ENCODE results near the gene C4orf46.
A peak's percentile ranks its signal among the peaks of the same experiment; 100 is the strongest.

C4orf46 gene

GRCh38 chr4:158670975-158671664 is 567 bp downstream of the C4orf46 start:
- H3K4me3 ChIP-seq (ENCODE audit: low read depth, low read length): peak overlapping the region; percentile 96
- no peak for TF ChIP-seq CTCF (IDR thresholded peaks at IDR 0.05; ENCODE audit: low read depth, low read length)
- peak; percentile 78 for TF ChIP-seq MAX (IDR thresholded peaks at IDR 0.05; ENCODE audit: low read depth, low read length)
- TF ChIP-seq POLR2A (IDR thresholded peaks at IDR 0.05; ENCODE audit: extremely low read depth, insufficient read length): no peak
- TF ChIP-seq MYC (IDR thresholded peaks at IDR 0.05; ENCODE audit: low read depth, low read length): 0 out of 2 replicates have a peak, but pooled peaks have one; percentile 30
- DNase-seq (ENCODE audit: low read depth): peak; percentile 67

- no peak for TF ChIP-seq CTCF (IDR thresholded peaks at IDR 0.05; ENCODE audit: low read depth, low read length)
- TF ChIP-seq MAX (IDR thresholded peaks at IDR 0.05; ENCODE audit: low read depth, low read length): no peak
- no peak for TF ChIP-seq MYC (IDR thresholded peaks at IDR 0.05; ENCODE audit: low read depth, low read length)
- no peak for TF ChIP-seq POLR2A (IDR thresholded peaks at IDR 0.05; ENCODE audit: extremely low read depth, insufficient read length)
- no peak for DNase-seq (ENCODE audit: low read depth)
- H3K4me3 ChIP-seq (ENCODE audit: low read depth, low read length): peak overlapping the region; percentile 26
These were observed 2.4 kb downstream of the C4orf46 start for GRCh38 chr4:158669310-158669709.

GRCh38 chr4:158667651-158668198 is 4.0 kb downstream of the C4orf46 start:
- H3K4me3 ChIP-seq (ENCODE audit: low read depth, low read length): no peak overlapping the region
- DNase-seq (ENCODE audit: low read depth): peak; percentile 74
- TF ChIP-seq MYC (IDR thresholded peaks at IDR 0.05; ENCODE audit: low read depth, low read length) (no peak), MAX (IDR thresholded peaks at IDR 0.05; ENCODE audit: low read depth, low read length) (no peak), CTCF (IDR thresholded peaks at IDR 0.05; ENCODE audit: low read depth, low read length) (peak; percentile 74), POLR2A (IDR thresholded peaks at IDR 0.05; ENCODE audit: extremely low read depth, insufficient read length) (no peak)

GRCh38 chr4:158666892-158667291 is 4.8 kb downstream of the C4orf46 start:
- H3K4me3 ChIP-seq (ENCODE audit: low read depth, low read length): no peak overlapping the region
- no peak for DNase-seq (ENCODE audit: low read depth)
- TF ChIP-seq MAX (IDR thresholded peaks at IDR 0.05; ENCODE audit: low read depth, low read length) (no peak), POLR2A (IDR thresholded peaks at IDR 0.05; ENCODE audit: extremely low read depth, insufficient read length) (no peak), CTCF (IDR thresholded peaks at IDR 0.05; ENCODE audit: low read depth, low read length) (no peak), MYC (IDR thresholded peaks at IDR 0.05; ENCODE audit: low read depth, low read length) (no peak)

- no peak for DNase-seq (ENCODE audit: low read depth)
- no peak overlapping the region for H3K4me3 ChIP-seq (ENCODE audit: low read depth, low read length)
- TF ChIP-seq MYC (IDR thresholded peaks at IDR 0.05; ENCODE audit: low read depth, low read length) (no peak), MAX (IDR thresholded peaks at IDR 0.05; ENCODE audit: low read depth, low read length) (no peak), CTCF (IDR thresholded peaks at IDR 0.05; ENCODE audit: low read depth, low read length) (no peak), POLR2A (IDR thresholded peaks at IDR 0.05; ENCODE audit: extremely low read depth, insufficient read length) (no peak)
These were observed 6.9 kb downstream of the C4orf46 start for GRCh38 chr4:158664806-158665205.

- DNase-seq (ENCODE audit: low read depth): peak; percentile 83
- H3K4me3 ChIP-seq (ENCODE audit: low read depth, low read length): peak overlapping the region; percentile 21
These were observed 7.7 kb downstream of the C4orf46 start for GRCh38 chr4:158663707-158664625.

GRCh38 chr4:158663255-158663654 is 8.4 kb downstream of the C4orf46 start:
- H3K4me3 ChIP-seq (ENCODE audit: low read depth, low read length): peak overlapping the region; percentile 21
- peak; percentile 71 for DNase-seq (ENCODE audit: low read depth)

Measured in NB4 (cell line).